Suprapubic skin (tissue), 3 donors: ENCODE measurements around the gene JAKMIP3.

Experiments used
- CTCF ChIP-seq, 2 donors: fragments of 200-600 bp in 1 of 2; fragments of 450-650 bp in 1 of 2; sonication (generic) in 1 of 2; IDR thresholded peaks; one replicate each; pipeline ENCODE4 v1.5.1; 2016 to 2019; ENCODE audit warnings: antibody characterized with exemption in 2 of 2, mild to moderate bottlenecking in 1 of 2, moderate library complexity in 1 of 2
- POLR2AphosphoS5 ChIP-seq, 3 donors: sonication (generic); formaldehyde crosslinking; IDR thresholded peaks; one replicate each; pipeline ENCODE4 v1.6.1; 2017; ENCODE audit warnings: antibody characterized with exemption in 3 of 3

GRCh38 chr10:132076578-132077081 is 10.9 kb downstream of the JAKMIP3 start:
- TF ChIP-seq CTCF (IDR thresholded peaks at IDR 0.05) (no peak), POLR2AphosphoS5 (IDR thresholded peaks at IDR 0.05) (no peak)
